Measurements from ENCODE around the gene ANKRD37. TPM values are rescaled to one million over a fixed set of nuclear protein-coding genes. Genes with fewer than 3 reads are reported as not detected.

ANKRD37 gene
- total RNA-seq, 4 donors from 2014 or later: 5.9 to 15.4 (median 9.3) TPM

- ATAC-seq: no peak
- peaks cover 22 to 28% of the 10 kb centered on the region in 2 donors for H3K4me1 ChIP-seq
- no peaks in the 10 kb centered on the region for H3K9me3 ChIP-seq
- H3K27ac ChIP-seq: peak within 1 kb of the TSS; percentile 98 to 100 (median 100)
- no peaks in the 10 kb centered on the region for H3K27me3 ChIP-seq
- DNase-seq: no peak
- peaks cover 0 to 12% of the 10 kb centered on the region in 2 donors for H3K36me3 ChIP-seq
- TF ChIP-seq CTCF (IDR thresholded peaks at IDR 0.05 in 4 of 5, conservative IDR thresholded peaks at IDR 0.05 in 1 of 5): no peak
- no peak for TF ChIP-seq POLR2A (IDR thresholded peaks at IDR 0.05)
- peak within 1 kb of the TSS; percentile 83 to 95 (median 90) for H3K4me3 ChIP-seq
- intact Hi-C loops (cut with DNase I; ENCODE audit: low total_unique reads) (loop anchor here (10.0 kb wide), 5 partner anchors 199 to 1891 kb away; partner anchors contain the start of genes ACSL1 and ING2), in situ Hi-C loops (cut with MboI; ENCODE audit: low sequenced_read_pairs in 4 of 4) (loop anchor here in 3 of 4 donors (10.0 to 25.0 kb wide), 2 partner anchors 183 to 191 kb away; partner anchors contain the start of genes CFAP97 (in 3 of the 3) and SNX25 (in 3 of the 3))
These were observed 1.2 kb upstream of the ANKRD37 start, which contains the start of gene LRP2BP for GRCh38 chr4:185395238-185395955. Gene LRP2BP (minus strand): TSS chr4:185395924. CDS start chr4:185378186, 17,738 bp downstream.

GRCh38 chr4:185395956-185396723 is 501 bp upstream of the ANKRD37 start:
- Histone ChIP-seq H3K27ac (peak overlapping the region; percentile 98 to 100 (median 100)), H3K36me3 (peaks cover 0 to 19% of the 10 kb centered on the region in 2 donors), H3K4me1 (peaks cover 22 to 28% of the 10 kb centered on the region in 2 donors), H3K27me3 (no peaks in the 10 kb centered on the region), H3K4me3 (peak overlapping the region; percentile 83 to 95 (median 90)), H3K9me3 (no peaks in the 10 kb centered on the region)
- DNase-seq (peak; percentile 95 to 98), ATAC-seq (peak; percentile 87 to 92)
- TF ChIP-seq CTCF (IDR thresholded peaks at IDR 0.05 in 4 of 5, conservative IDR thresholded peaks at IDR 0.05 in 1 of 5) (peak in 1 of 5 experiments; percentile 17), POLR2A (IDR thresholded peaks at IDR 0.05) (peak; percentile 88 to 94)
- in situ Hi-C loops (cut with MboI; ENCODE audit: low sequenced_read_pairs in 4 of 4) (loop anchor here in 3 of 4 donors (10.0 to 25.0 kb wide), 2 partner anchors 184 to 191 kb away; partner anchors contain the start of genes CFAP97 (in 3 of the 3) and SNX25 (in 3 of the 3)), intact Hi-C loops (cut with DNase I; ENCODE audit: low total_unique reads) (loop anchor here (1.0 to 10.0 kb wide), 8 partner anchors 29 to 1891 kb away; partner anchors contain the start of genes ACSL1, ING2, SLC25A4 and SNX25)

- intact Hi-C loops (cut with DNase I; ENCODE audit: low total_unique reads): loop anchor here (1.0 to 10.0 kb wide), 6 partner anchors 72 to 1894 kb away; partner anchors contain the start of genes ACSL1 and ING2
- Histone ChIP-seq H3K4me1 (peaks cover 22 to 27% of the 10 kb centered on the region in 2 donors), H3K9me3 (no peaks in the 10 kb centered on the region), H3K36me3 (peaks cover 4 to 44% of the 10 kb centered on the region in 2 donors), H3K27me3 (no peaks in the 10 kb centered on the region), H3K4me3 (no peak overlapping the region), H3K27ac (peak overlapping the region; percentile 98 to 100 (median 100))
- in situ Hi-C loops (cut with MboI; ENCODE audit: low sequenced_read_pairs in 4 of 4): loop anchor here in 3 of 4 donors (10.0 to 25.0 kb wide), 2 partner anchors 186 to 194 kb away; partner anchors contain the start of genes CFAP97 (in 3 of the 3) and SNX25 (in 3 of the 3)
- no peak for DNase-seq
- TF ChIP-seq CTCF (IDR thresholded peaks at IDR 0.05 in 4 of 5, conservative IDR thresholded peaks at IDR 0.05 in 1 of 5) (no peak), POLR2A (IDR thresholded peaks at IDR 0.05) (no peak)
- no peak for ATAC-seq
These were observed 2.0 kb downstream of the ANKRD37 start for GRCh38 chr4:185398618-185399017.

- Histone ChIP-seq H3K4me1 (peaks cover 19 to 23% of the 10 kb centered on the region in 2 donors), H3K4me3 (no peak overlapping the region), H3K27me3 (no peaks in the 10 kb centered on the region), H3K9me3 (no peaks in the 10 kb centered on the region), H3K36me3 (peaks cover 4 to 44% of the 10 kb centered on the region in 2 donors), H3K27ac (peak overlapping the region; percentile 50 to 100 (median 99))
- no peak for DNase-seq
- intact Hi-C loops (cut with DNase I; ENCODE audit: low total_unique reads) (loop anchor here (1.0 to 10.0 kb wide), 6 partner anchors 71 to 1895 kb away; partner anchors contain the start of genes ACSL1 and ING2), in situ Hi-C loops (cut with MboI; ENCODE audit: low sequenced_read_pairs in 4 of 4) (loop anchor here in 3 of 4 donors (10.0 to 25.0 kb wide), 2 partner anchors 187 to 195 kb away; partner anchors contain the start of genes CFAP97 (in 3 of the 3) and SNX25 (in 3 of the 3))
- ATAC-seq: no peak
- TF ChIP-seq CTCF (IDR thresholded peaks at IDR 0.05 in 4 of 5, conservative IDR thresholded peaks at IDR 0.05 in 1 of 5): no peak
- TF ChIP-seq POLR2A (IDR thresholded peaks at IDR 0.05): no peak
These were observed 2.8 kb downstream of the ANKRD37 start for GRCh38 chr4:185399466-185399865.

All from gastrocnemius medialis (tissue), 4 donors.